ENCODE measurements around the gene TAPT1. TPM values are rescaled to one million over a fixed set of nuclear protein-coding genes. Genes with fewer than 3 reads are reported as not detected.
"Not testable (repeated sequence)": the region's sequence is repeated elsewhere in the genome, so short reads cannot be mapped to it uniquely, and the experiment has no call there.

Gene TAPT1, protein sequence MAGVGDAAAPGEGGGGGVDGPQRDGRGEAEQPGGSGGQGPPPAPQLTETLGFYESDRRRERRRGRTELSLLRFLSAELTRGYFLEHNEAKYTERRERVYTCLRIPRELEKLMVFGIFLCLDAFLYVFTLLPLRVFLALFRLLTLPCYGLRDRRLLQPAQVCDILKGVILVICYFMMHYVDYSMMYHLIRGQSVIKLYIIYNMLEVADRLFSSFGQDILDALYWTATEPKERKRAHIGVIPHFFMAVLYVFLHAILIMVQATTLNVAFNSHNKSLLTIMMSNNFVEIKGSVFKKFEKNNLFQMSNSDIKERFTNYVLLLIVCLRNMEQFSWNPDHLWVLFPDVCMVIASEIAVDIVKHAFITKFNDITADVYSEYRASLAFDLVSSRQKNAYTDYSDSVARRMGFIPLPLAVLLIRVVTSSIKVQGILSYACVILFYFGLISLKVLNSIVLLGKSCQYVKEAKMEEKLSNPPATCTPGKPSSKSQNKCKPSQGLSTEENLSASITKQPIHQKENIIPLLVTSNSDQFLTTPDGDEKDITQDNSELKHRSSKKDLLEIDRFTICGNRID
- 10 to 100 TPM; 50.8 to 56.8 TPM for total RNA-seq
- 10 to 100 TPM in 1 of 2 donors, 1 to 10 TPM in 1; 7.0 to 20.6 TPM for polyA plus RNA-seq
- long read RNA-seq, donor 1, partial matches to known transcripts = 2 of 7 reads
- long read RNA-seq, donor 1, other reads (novel, unspliced or antisense) = 5 of 7 reads
- long read RNA-seq, donor 2, full-length matches to known transcripts = 12 of 22 reads
- long read RNA-seq, donor 2, partial matches to known transcripts = 2 of 22 reads
- long read RNA-seq, donor 2, other reads (novel, unspliced or antisense) = 8 of 22 reads

DNA sequence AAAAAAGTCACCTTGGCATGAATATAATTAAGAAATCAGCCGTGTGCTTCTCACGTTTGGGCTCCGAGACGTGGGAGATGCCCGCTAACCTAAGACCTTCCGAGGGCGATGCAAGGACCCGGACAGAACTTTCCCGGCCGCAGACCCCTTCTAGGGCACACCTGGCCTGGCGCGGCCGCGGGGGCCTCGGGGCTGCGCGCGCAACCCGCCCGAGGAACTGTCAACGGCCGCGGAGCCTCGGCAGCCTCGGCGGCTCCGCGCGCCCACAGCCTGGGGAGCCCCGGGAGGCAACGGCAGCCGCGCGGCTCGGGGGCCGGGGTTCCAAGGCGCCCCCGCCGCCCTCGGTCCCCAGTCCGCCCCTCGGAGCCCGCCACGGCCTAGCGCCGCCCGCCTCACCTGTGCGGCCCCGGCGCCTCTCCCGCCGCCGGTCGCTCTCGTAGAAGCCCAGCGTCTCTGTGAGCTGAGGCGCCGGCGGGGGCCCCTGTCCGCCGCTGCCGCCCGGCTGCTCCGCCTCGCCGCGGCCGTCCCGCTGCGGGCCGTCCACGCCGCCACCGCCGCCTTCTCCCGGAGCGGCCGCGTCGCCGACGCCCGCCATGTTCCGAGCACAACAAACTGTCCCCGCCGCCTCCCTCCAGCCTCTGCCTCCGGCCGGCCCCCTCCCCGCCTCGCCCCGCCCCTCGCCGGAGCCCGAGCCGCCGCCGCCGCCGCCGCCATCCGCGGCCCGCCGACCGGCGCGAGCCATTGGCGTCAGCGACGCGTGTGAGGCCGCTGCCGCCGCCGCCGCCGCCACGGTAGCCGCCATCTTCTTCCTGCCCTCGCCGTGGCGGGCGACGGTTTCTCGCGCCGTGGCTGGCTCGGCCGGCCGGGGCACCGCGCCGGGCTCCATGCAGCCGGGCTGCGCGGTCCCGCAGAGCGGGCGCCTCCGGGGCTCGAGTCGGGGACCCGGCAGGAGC, at the start of gene TAPT1:
Gene TAPT1 (minus strand): TSS at position 609 of the 953 bp plus-strand sequence. CDS start 14 bp downstream, at position 595.
- Histone ChIP-seq H3K36me3 (ENCODE audit: control insufficient read depth in 1 of 2, insufficient read depth in 2 of 2, low read length in 1 of 2) (no peaks in the 10 kb centered on the region), H3K27me3 (ENCODE audit: control insufficient read depth in 1 of 2, insufficient read depth in 2 of 2, low read length in 1 of 2) (no peaks in the 10 kb centered on the region), H3K9me3 (ENCODE audit: control insufficient read depth, low read length) (no peaks in the 10 kb centered on the region), H3K27ac (ENCODE audit: low read depth in 1 of 2, low read length in 2 of 2) (peak within 1 kb of the TSS; percentile 94 to 98), H3K4me3 (ENCODE audit: low read length in 2 of 2) (peak within 1 kb of the TSS; percentile 97 to 98), H3K4me1 (ENCODE audit: control insufficient read depth in 1 of 2, insufficient read depth in 2 of 2, low read length in 2 of 2) (peaks cover 2 to 11% of the 10 kb centered on the region in 2 donors)
- intact Hi-C loops (cut with DNase I) = no loop called here
- 0% methylated on average over 60 to 143 of the region's 143 CpGs for WGBS, 2 donors
- ATAC-seq (ENCODE audit: low FRiP score) (peak; percentile 90), DNase-seq (peak; percentile 90 to 95)

DNA sequence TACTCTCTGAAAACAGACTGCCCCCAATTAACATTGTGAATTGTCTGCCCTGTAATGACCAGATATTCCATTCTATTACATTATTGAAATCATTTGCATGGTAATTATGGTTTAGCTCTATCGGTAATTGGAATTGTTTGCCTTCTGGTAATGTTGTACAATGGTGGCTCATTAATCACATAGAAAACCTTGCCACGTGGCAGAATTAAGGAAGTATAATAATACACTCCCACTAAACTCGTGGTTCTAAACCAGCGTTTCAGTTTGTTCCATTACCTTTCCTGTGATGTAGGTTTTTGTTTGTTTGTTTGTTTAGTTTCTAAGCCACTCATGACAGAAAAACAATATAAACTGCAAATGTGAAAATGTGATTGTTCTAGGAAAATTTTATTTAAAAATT, 45.1 kb upstream of the TAPT1 start:
- DNase-seq (no peak), ATAC-seq (ENCODE audit: low FRiP score) (no peak)
- 75 to 77% methylated on average over 4 of the region's 4 CpGs for WGBS, 2 donors
- Histone ChIP-seq H3K4me1 (ENCODE audit: control insufficient read depth in 1 of 2, insufficient read depth in 2 of 2, low read length in 2 of 2) (peaks cover 2 to 4% of the 10 kb centered on the region in 2 donors), H3K27me3 (ENCODE audit: control insufficient read depth in 1 of 2, insufficient read depth in 2 of 2, low read length in 1 of 2) (no peaks in the 10 kb centered on the region), H3K4me3 (ENCODE audit: low read length in 2 of 2) (no peak overlapping the region), H3K36me3 (ENCODE audit: control insufficient read depth in 1 of 2, insufficient read depth in 2 of 2, low read length in 1 of 2) (no peaks in the 10 kb centered on the region), H3K9me3 (ENCODE audit: control insufficient read depth, low read length) (no peaks in the 10 kb centered on the region), H3K27ac (ENCODE audit: low read depth in 1 of 2, low read length in 2 of 2) (no peak overlapping the region)
- intact Hi-C loops (cut with DNase I) = no loop called here

DNA sequence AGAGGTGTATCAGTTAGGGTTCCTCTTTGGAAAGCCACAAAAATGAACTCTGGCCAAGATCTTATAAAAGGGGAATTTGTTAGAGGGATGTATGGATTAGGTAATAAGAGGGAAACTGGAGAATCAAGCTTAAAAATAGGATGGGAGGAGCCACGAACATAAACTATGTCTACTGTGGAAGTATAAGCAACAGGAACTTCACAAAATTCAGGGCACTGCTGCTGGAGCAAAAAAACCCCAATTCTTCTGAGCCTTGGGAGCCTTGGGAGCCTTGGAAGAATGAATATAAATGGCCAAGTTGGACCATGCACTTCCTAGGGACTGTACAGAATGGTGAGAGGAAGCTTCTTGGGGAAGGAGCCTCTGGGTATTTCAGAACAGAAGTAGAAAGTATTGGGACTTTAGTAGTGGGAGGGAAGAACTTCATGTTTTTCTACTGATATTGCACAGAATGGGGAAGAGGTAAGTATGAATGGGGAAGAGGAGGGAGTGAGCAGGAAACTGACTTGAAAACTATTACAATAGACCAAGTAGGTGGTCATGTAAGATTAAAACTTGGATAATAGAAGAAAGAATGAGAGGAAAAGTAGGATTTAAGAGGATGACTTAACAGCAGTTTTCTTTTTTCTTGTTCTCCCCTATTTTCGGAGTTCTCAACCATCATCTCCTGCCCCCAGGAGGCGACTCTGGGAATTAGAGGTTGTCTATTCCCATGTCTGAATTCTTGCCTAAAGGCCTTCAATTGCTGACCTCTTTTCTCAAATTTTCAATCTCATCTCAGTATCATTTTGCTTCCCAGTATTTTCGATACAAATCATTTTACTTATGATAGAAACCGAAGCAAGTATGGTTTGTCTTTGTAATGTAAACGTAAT, 44.4 kb upstream of the TAPT1 start:
- no peaks in the 10 kb centered on the region for H3K9me3 ChIP-seq (ENCODE audit: control insufficient read depth, low read length)
- H3K27me3 ChIP-seq (ENCODE audit: control insufficient read depth in 1 of 2, insufficient read depth in 2 of 2, low read length in 1 of 2) = no peaks in the 10 kb centered on the region
- intact Hi-C loops (cut with DNase I) = no loop called here
- H3K36me3 ChIP-seq (ENCODE audit: control insufficient read depth in 1 of 2, insufficient read depth in 2 of 2, low read length in 1 of 2) = no peaks in the 10 kb centered on the region
- 74 to 89% methylated on average over 6 of the region's 6 CpGs for WGBS, 2 donors
- DNase-seq (no peak), ATAC-seq (ENCODE audit: low FRiP score) (no peak)
- no peak overlapping the region for H3K4me3 ChIP-seq (ENCODE audit: low read length in 2 of 2)
- no peak overlapping the region for H3K27ac ChIP-seq (ENCODE audit: low read depth in 1 of 2, low read length in 2 of 2)
- H3K4me1 ChIP-seq (ENCODE audit: control insufficient read depth in 1 of 2, insufficient read depth in 2 of 2, low read length in 2 of 2) = peaks cover 2 to 4% of the 10 kb centered on the region in 2 donors

DNA sequence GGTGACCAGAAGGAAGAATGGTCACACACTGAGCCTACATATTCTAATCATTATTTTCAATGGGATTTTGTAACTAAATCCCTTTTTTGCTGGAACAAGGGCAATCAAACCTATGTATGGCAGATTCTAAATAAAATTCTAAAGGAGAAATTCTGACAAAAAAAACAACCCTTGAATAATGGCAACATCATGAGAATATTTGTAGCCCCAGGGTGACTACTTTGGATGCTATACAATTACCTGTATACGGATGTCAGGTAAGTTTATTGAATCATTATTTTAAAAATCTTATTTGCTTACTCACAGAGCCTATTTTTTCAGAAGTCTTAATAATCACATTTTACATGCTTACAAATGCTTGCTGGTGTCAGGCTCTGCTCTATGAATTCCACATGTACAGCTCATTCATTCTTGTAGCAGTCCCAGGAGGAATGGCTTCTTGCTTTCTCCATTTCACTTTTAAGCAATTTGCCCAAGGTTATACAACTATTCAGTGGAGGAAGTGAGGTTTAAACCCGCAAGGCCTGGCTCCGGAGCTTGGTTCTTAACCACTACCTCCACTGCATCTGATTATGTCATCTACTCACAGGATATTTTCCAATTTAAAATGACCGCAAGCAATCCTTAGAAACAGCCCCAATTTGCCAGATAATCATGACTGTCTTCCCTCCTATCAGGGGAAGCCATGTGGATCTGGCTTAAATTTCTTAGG, 43.6 kb upstream of the TAPT1 start:
- intact Hi-C loops (cut with DNase I) = loop anchor here (5.0 to 10.0 kb wide), 4 partner anchors 73 to 465 kb away; no protein-coding TSS in a partner anchor

DNA sequence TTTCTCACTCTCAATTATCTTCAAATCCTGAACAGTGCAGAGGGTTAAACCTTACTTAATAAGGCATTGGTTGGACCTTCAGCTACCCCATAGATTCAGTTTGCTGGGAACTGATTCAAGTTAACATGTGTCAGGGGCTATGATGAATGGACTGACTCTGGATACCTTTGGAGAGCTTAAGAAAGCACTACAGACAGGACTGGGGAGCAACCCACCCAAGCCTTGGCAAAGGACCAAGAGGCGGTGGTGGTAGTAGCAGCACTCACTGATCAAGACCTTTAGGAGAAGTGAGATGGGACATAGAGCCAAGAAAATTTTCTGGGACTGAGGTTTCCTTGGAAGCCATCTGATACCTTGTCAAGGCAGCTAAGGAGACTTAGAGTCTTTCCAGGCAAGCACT, 43.0 kb upstream of the TAPT1 start:
- Histone ChIP-seq H3K27ac (ENCODE audit: low read depth in 1 of 2, low read length in 2 of 2) (peak overlapping the region; percentile 22 to 32), H3K4me3 (ENCODE audit: low read length in 2 of 2) (no peak overlapping the region), H3K4me1 (ENCODE audit: control insufficient read depth in 1 of 2, insufficient read depth in 2 of 2, low read length in 2 of 2) (peaks cover 2 to 4% of the 10 kb centered on the region in 2 donors), H3K9me3 (ENCODE audit: control insufficient read depth, low read length) (no peaks in the 10 kb centered on the region), H3K27me3 (ENCODE audit: control insufficient read depth in 1 of 2, insufficient read depth in 2 of 2, low read length in 1 of 2) (no peaks in the 10 kb centered on the region), H3K36me3 (ENCODE audit: control insufficient read depth in 1 of 2, insufficient read depth in 2 of 2, low read length in 1 of 2) (no peaks in the 10 kb centered on the region)
- 6 to 12% methylated on average over 1 of the region's 1 CpG for WGBS, 2 donors
- intact Hi-C loops (cut with DNase I) = loop anchor here (5.0 to 10.0 kb wide), 4 partner anchors 72 to 464 kb away; no protein-coding TSS in a partner anchor
- ATAC-seq (ENCODE audit: low FRiP score) (no peak), DNase-seq (no peak)

More for the DNA sequence above, 43.6 kb upstream of the TAPT1 start:
- peak; percentile 33 for ATAC-seq (ENCODE audit: low FRiP score)
- 18 to 28% methylated on average over 4 of the region's 4 CpGs for WGBS, 2 donors
- not testable (repeated sequence) for H3K36me3 ChIP-seq (ENCODE audit: control insufficient read depth in 1 of 2, insufficient read depth in 2 of 2, low read length in 1 of 2); H3K4me1 ChIP-seq (ENCODE audit: control insufficient read depth in 1 of 2, insufficient read depth in 2 of 2, low read length in 2 of 2); H3K4me3 ChIP-seq (ENCODE audit: low read length in 2 of 2); H3K27me3 ChIP-seq (ENCODE audit: control insufficient read depth in 1 of 2, insufficient read depth in 2 of 2, low read length in 1 of 2); H3K9me3 ChIP-seq (ENCODE audit: control insufficient read depth, low read length)
- peak in 1 of 2 donors; percentile 67 for DNase-seq
- H3K27ac ChIP-seq (ENCODE audit: low read depth in 1 of 2, low read length in 2 of 2) = peak overlapping the region; percentile 22 to 32

DNA sequence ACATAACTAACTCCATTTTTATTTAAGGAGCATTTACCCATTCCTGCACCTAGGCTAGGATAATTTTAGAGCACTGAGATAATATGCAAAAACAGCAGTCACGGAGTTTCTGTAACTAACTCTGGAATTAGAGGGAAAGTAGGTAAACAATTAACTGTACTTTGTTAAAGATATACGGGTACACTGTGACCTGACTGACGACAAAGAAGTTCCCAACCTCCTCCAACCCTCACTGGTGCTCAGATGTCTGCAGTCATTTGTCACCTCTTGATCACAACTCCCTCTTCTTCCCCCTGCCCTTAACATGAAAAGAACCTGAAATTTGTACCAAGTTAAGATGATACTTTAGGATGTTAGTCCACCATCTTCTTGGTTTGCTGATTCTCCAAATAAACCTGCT, 42.0 kb upstream of the TAPT1 start:
- ATAC-seq (ENCODE audit: low FRiP score) = no peak
- Histone ChIP-seq H3K9me3 (ENCODE audit: control insufficient read depth, low read length) (no peaks in the 10 kb centered on the region), H3K27ac (ENCODE audit: low read depth in 1 of 2, low read length in 2 of 2) (no peak overlapping the region), H3K27me3 (ENCODE audit: control insufficient read depth in 1 of 2, insufficient read depth in 2 of 2, low read length in 1 of 2) (no peaks in the 10 kb centered on the region), H3K4me3 (ENCODE audit: low read length in 2 of 2) (no peak overlapping the region), H3K4me1 (ENCODE audit: control insufficient read depth in 1 of 2, insufficient read depth in 2 of 2, low read length in 2 of 2) (peaks cover 2 to 4% of the 10 kb centered on the region in 2 donors), H3K36me3 (ENCODE audit: control insufficient read depth in 1 of 2, insufficient read depth in 2 of 2, low read length in 1 of 2) (no peaks in the 10 kb centered on the region)
- intact Hi-C loops (cut with DNase I) = loop anchor here (5.0 to 10.0 kb wide), 4 partner anchors 71 to 463 kb away; no protein-coding TSS in a partner anchor
- no peak for DNase-seq
- WGBS, 2 donors = 77 to 78% methylated on average over 3 of the region's 3 CpGs

DNA sequence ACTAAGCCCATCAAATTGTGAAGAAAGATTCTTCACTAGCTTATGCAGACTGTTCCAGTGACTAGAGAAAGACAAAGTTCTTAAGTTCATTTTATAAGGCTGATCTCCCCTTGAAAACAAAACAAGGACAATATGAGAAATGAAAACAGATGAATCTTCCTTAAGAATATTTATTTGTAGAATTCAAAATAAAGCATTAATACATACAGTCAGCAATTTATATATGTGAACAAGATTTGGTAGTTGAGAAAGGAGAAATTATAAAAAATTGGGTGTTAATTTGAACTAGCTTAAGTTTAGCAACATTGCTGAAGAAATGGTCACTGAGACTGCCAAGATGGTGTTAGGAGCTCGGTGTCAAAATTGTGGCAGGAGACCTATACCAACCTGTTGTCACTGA, 41.4 kb upstream of the TAPT1 start:
- H3K27me3 ChIP-seq (ENCODE audit: control insufficient read depth in 1 of 2, insufficient read depth in 2 of 2, low read length in 1 of 2) = no peaks in the 10 kb centered on the region
- H3K36me3 ChIP-seq (ENCODE audit: control insufficient read depth in 1 of 2, insufficient read depth in 2 of 2, low read length in 1 of 2) = no peaks in the 10 kb centered on the region
- no peak overlapping the region for H3K27ac ChIP-seq (ENCODE audit: low read depth in 1 of 2, low read length in 2 of 2)
- H3K4me3 ChIP-seq (ENCODE audit: low read length in 2 of 2) = no peak overlapping the region
- intact Hi-C loops (cut with DNase I) = loop anchor here (5.0 to 10.0 kb wide), 4 partner anchors 70 to 463 kb away; no protein-coding TSS in a partner anchor
- DNase-seq = no peak
- no peaks in the 10 kb centered on the region for H3K9me3 ChIP-seq (ENCODE audit: control insufficient read depth, low read length)
- WGBS, 2 donors = 96 to 99% methylated on average over 1 of the region's 1 CpG
- peaks cover 2 to 4% of the 10 kb centered on the region in 2 donors for H3K4me1 ChIP-seq (ENCODE audit: control insufficient read depth in 1 of 2, insufficient read depth in 2 of 2, low read length in 2 of 2)
- no peak for ATAC-seq (ENCODE audit: low FRiP score)

Data from aorta (tissue), 5 donors.